GM23248 (cell line): ENCODE data around the gene SLC2A4. TPM values are rescaled to one million over a fixed set of nuclear protein-coding genes. Genes with fewer than 3 reads are reported as not detected.

Experiments used
- DNase-seq: peaks from one replicate; pipeline ENCODE4 v3.0.0-alpha.2; 2015
- H2AFZ ChIP-seq: fragments of 200-600 bp; sonication (generic); 2 replicates; pipeline ENCODE4 v1.6.1; 2016; ENCODE audit warnings: antibody characterized with exemption
- H3F3A ChIP-seq: fragments of 200-600 bp; sonication (generic); 2 replicates; pipeline ENCODE4 v1.6.1; 2016; ENCODE audit warnings: mild to moderate bottlenecking, antibody characterized with exemption, mixed run types; ENCODE audit not compliant: insufficient read depth
- H3K27ac ChIP-seq: fragments of 200-600 bp; sonication (generic); 2 replicates; pipeline ENCODE4 v1.5.1; 2016; ENCODE audit warnings: mild to moderate bottlenecking
- H3K27me3 ChIP-seq: fragments of 200-600 bp; sonication (generic); replicated peaks from 2 replicates; pipeline ENCODE4 v1.6.1; 2016; ENCODE audit warnings: mild to moderate bottlenecking; ENCODE audit not compliant: insufficient read depth
- H3K36me3 ChIP-seq: fragments of 200-600 bp; sonication (generic); 2 replicates; pipeline ENCODE4 v1.6.1; 2016; ENCODE audit warnings: low read depth, mild to moderate bottlenecking
- H3K4me1 ChIP-seq: fragments of 200-600 bp; sonication (generic); 2 replicates; pipeline ENCODE4 v1.6.1; 2016; ENCODE audit warnings: mild to moderate bottlenecking; ENCODE audit not compliant: insufficient read depth
- H3K4me2 ChIP-seq: fragments of 200-600 bp; sonication (generic); one replicate; pipeline ENCODE4 v1.6.1; 2016; ENCODE audit warnings: mild to moderate bottlenecking; ENCODE audit not compliant: unreplicated experiment
- H3K4me3 ChIP-seq: fragments of 200-600 bp; sonication (generic); 2 replicates; pipeline ENCODE4 v1.5.1; 2016; ENCODE audit warnings: mild to moderate bottlenecking
- H3K79me2 ChIP-seq: fragments of 200-600 bp; sonication (generic); 2 replicates; pipeline ENCODE4 v1.6.1; 2016; ENCODE audit warnings: mild to moderate bottlenecking; ENCODE audit not compliant: insufficient read depth
- H3K9ac ChIP-seq: fragments of 200-600 bp; sonication (generic); 2 replicates; pipeline ENCODE4 v1.6.1; 2016; ENCODE audit warnings: mild to moderate bottlenecking
- H3K9me2 ChIP-seq: fragments of 200-600 bp; sonication (generic); 2 replicates; pipeline ENCODE4 v1.6.1; 2016; ENCODE audit warnings: mixed run types, mild to moderate bottlenecking, moderate library complexity; ENCODE audit not compliant: insufficient read depth
- H3K9me3 ChIP-seq: fragments of 200-600 bp; sonication (generic); one replicate; pipeline ENCODE4 v1.6.1; 2017; ENCODE audit warnings: low read depth
- H4K20me1 ChIP-seq: fragments of 200-600 bp; sonication (generic); 2 replicates; pipeline ENCODE4 v1.6.0; 2016; ENCODE audit not compliant: insufficient read depth
- EZH2 ChIP-seq: fragments of 200-600 bp; sonication (generic); IDR thresholded peaks from 2 replicates; pipeline ENCODE4 v1.6.1; 2018; ENCODE audit warnings: antibody characterized with exemption, mild to moderate bottlenecking; ENCODE audit not compliant: insufficient read depth, poor library complexity, severe bottlenecking
- EZH2phosphoT487 ChIP-seq: fragments of 200-600 bp; sonication (generic); IDR thresholded peaks from 2 replicates; pipeline ENCODE4 v1.6.1; 2018; ENCODE audit warnings: antibody characterized with exemption, moderate library complexity, mild to moderate bottlenecking, low read depth; ENCODE audit not compliant: insufficient read depth
- WGBS, 2 experiments: methylation state at CpG; one replicate each; pipeline ENCODE4 v1.1.6; 2015 to 2017; ENCODE audit warnings: low lambda C conversion rate in 2 of 2, low coverage in 1 of 2; ENCODE audit errors: missing lambda C conversion rate in 2 of 2; 5-methylcytosine and 5-hydroxymethylcytosine counted together
- in situ Hi-C: fragments of 300-500 bp; cut with MboI; formaldehyde crosslinking; loops from 2 replicates; pipeline ENCODE4 v1.15.0; 2020
- polyA plus RNA-seq: library from polyadenylated mRNA; unstranded; fragments of >200 nt; fragmentation: Nextera tagmentation; extraction: Ambion mirVana; gene quantifications from 2 replicates; pipeline ENCODE4 v1.2.1, GENCODE V29; 2016
- total RNA-seq: library from RNA; depleted of rRNA; stranded (reverse); fragments of >200 nt; shearing (Covaris generic); gene quantifications from 2 replicates; pipeline ENCODE4 v1.2.3, GENCODE V29; 2014

The SLC2A4 gene
- total and polyA plus RNA-seq, 2 experiments from 2014 or later: 0.08 TPM; not detected in 1

GRCh38 chr17:7326186-7326585 lies 44.7 kb downstream of the SLC2A4 start:
- H3K79me2 ChIP-seq: peaks cover 21% of the 10 kb centered on the region
- H3K4me3 ChIP-seq: no peak overlapping the region
- no peaks in the 10 kb centered on the region for H3K9me3 ChIP-seq
- 97 to 99% methylated on average over 9 to 11 of the region's 11 CpGs for WGBS, 2 experiments
- no peaks in the 10 kb centered on the region for H3F3A ChIP-seq
- no peak for DNase-seq
- H3K4me1 ChIP-seq: peaks cover 7% of the 10 kb centered on the region; the same call in 1 of the 2 replicates
- H3K27ac ChIP-seq: no peak overlapping the region
- H3K36me3 ChIP-seq: peaks cover 7% of the 10 kb centered on the region; the same call in 1 of the 2 replicates
- no peaks in the 10 kb centered on the region for H4K20me1 ChIP-seq
- no peak overlapping the region for H3K4me2 ChIP-seq
- in situ Hi-C loops: no loop called here
- H3K9ac ChIP-seq: no peak overlapping the region
- H3K27me3 ChIP-seq: no peaks in the 10 kb centered on the region
- H3K9me2 ChIP-seq: no peaks in the 10 kb centered on the region
- TF ChIP-seq EZH2 (no peak), EZH2phosphoT487 (no peak)
- H2AFZ ChIP-seq: no peak overlapping the region

GRCh38 chr17:7327056-7327455 lies 45.5 kb downstream of the SLC2A4 start:
- no peaks in the 10 kb centered on the region for H3K9me3 ChIP-seq
- WGBS, 2 experiments: 92 to 95% methylated on average over 7 of the region's 7 CpGs

GRCh38 chr17:7327501-7327900 lies 46.0 kb downstream of the SLC2A4 start:
- no peak for DNase-seq
- H3K36me3 ChIP-seq: peaks cover 7% of the 10 kb centered on the region; the same call in 1 of the 2 replicates
- H2AFZ ChIP-seq: no peak overlapping the region
- TF ChIP-seq EZH2 (no peak), EZH2phosphoT487 (no peak)
- no peaks in the 10 kb centered on the region for H3K9me2 ChIP-seq
- WGBS, 2 experiments: 85 to 89% methylated on average over 17 of the region's 17 CpGs
- H3K4me3 ChIP-seq: no peak overlapping the region
- no peak overlapping the region for H3K27ac ChIP-seq
- no peaks in the 10 kb centered on the region for H3F3A ChIP-seq
- no peak overlapping the region for H3K9ac ChIP-seq
- peaks cover 21% of the 10 kb centered on the region for H3K79me2 ChIP-seq
- H3K9me3 ChIP-seq: no peaks in the 10 kb centered on the region
- H3K4me2 ChIP-seq: peak overlapping the region; percentile 88
- in situ Hi-C loops: no loop called here
- no peaks in the 10 kb centered on the region for H4K20me1 ChIP-seq
- peaks cover 7% of the 10 kb centered on the region; the same call in 1 of the 2 replicates for H3K4me1 ChIP-seq
- H3K27me3 ChIP-seq: no peaks in the 10 kb centered on the region

More at GRCh38 chr17:7327056-7327455, 45.5 kb downstream of the SLC2A4 start:
- in situ Hi-C loops: no loop called here
- DNase-seq: no peak
- Histone ChIP-seq H3K4me2 (no peak overlapping the region), H3K9ac (no peak overlapping the region), H3K36me3 (peaks cover 7% of the 10 kb centered on the region; the same call in 1 of the 2 replicates), H4K20me1 (no peaks in the 10 kb centered on the region), H3K27me3 (no peaks in the 10 kb centered on the region), H3K27ac (no peak overlapping the region), H2AFZ (no peak overlapping the region), H3K4me3 (no peak overlapping the region), H3K9me2 (no peaks in the 10 kb centered on the region), H3F3A (no peaks in the 10 kb centered on the region), H3K4me1 (peaks cover 7% of the 10 kb centered on the region; the same call in 1 of the 2 replicates), H3K79me2 (peaks cover 21% of the 10 kb centered on the region)
- no peak for TF ChIP-seq EZH2phosphoT487
- no peak for TF ChIP-seq EZH2

GRCh38 chr17:7328009-7328408 lies 46.5 kb downstream of the SLC2A4 start:
- Histone ChIP-seq H3K4me3 (peak overlapping the region; percentile 83), H3K9ac (peak overlapping the region; percentile 80)
- in situ Hi-C loops: no loop called here

More at GRCh38 chr17:7328009-7328408, 46.5 kb downstream of the SLC2A4 start:
- Histone ChIP-seq H3K4me2 (peak overlapping the region; percentile 88), H2AFZ (no peak overlapping the region), H3K4me1 (peaks cover 7% of the 10 kb centered on the region; the same call in 1 of the 2 replicates), H4K20me1 (no peaks in the 10 kb centered on the region), H3K36me3 (peaks cover 7% of the 10 kb centered on the region; the same call in 1 of the 2 replicates), H3K27ac (no peak overlapping the region), H3F3A (no peaks in the 10 kb centered on the region), H3K9me2 (no peaks in the 10 kb centered on the region), H3K27me3 (no peaks in the 10 kb centered on the region), H3K9me3 (no peaks in the 10 kb centered on the region), H3K79me2 (peaks cover 21% of the 10 kb centered on the region)
- 56 to 67% methylated on average over 1 of the region's 1 CpG for WGBS, 2 experiments
- no peak for DNase-seq
- no peak for TF ChIP-seq EZH2phosphoT487
- no peak for TF ChIP-seq EZH2
